ENCODE results near the gene CFAP157. TPM values are rescaled to one million over a fixed set of nuclear protein-coding genes. Genes with fewer than 3 reads are reported as not detected.

CFAP157 gene
- total RNA-seq, 1 donor from 2014 or later = 0.85 TPM

DNA sequence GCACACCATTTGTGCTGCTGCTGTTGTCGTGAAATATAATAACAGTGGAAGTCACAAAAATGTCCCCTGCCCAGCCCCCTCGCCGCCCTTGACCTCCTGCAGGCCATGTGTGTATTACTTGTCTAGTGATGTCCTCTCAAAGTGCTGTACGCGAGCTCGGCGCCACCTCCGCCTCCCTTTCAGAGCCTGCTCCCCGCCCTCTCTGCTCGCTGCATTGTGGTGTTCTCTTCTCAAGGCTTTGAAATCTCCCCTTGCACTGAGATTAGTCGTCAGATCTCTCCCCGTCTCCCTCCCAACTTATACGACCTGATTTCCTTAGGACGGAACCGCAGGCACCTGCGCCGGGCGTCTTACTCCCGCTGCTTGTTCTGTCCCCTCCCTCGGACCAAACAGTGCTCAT is 14.7 kb upstream of the CFAP157 start:
- Mint-ChIP-seq H3K27me3 (ENCODE audit: unreplicated experiment) (peaks cover 12% of the 10 kb centered on the region), H3K4me3 (ENCODE audit: unreplicated experiment) (peak overlapping the region; percentile 13), H3K4me1 (ENCODE audit: unreplicated experiment) (peaks cover 3% of the 10 kb centered on the region), H3K9me3 (ENCODE audit: unreplicated experiment) (no peaks in the 10 kb centered on the region), H3K27ac (ENCODE audit: unreplicated experiment) (no peak overlapping the region), H3K36me3 (ENCODE audit: low read depth, unreplicated experiment) (peaks cover 65% of the 10 kb centered on the region)
- DNase-seq (ENCODE audit: low spot score) = no peak
- TF ChIP-seq, protein P1, sequence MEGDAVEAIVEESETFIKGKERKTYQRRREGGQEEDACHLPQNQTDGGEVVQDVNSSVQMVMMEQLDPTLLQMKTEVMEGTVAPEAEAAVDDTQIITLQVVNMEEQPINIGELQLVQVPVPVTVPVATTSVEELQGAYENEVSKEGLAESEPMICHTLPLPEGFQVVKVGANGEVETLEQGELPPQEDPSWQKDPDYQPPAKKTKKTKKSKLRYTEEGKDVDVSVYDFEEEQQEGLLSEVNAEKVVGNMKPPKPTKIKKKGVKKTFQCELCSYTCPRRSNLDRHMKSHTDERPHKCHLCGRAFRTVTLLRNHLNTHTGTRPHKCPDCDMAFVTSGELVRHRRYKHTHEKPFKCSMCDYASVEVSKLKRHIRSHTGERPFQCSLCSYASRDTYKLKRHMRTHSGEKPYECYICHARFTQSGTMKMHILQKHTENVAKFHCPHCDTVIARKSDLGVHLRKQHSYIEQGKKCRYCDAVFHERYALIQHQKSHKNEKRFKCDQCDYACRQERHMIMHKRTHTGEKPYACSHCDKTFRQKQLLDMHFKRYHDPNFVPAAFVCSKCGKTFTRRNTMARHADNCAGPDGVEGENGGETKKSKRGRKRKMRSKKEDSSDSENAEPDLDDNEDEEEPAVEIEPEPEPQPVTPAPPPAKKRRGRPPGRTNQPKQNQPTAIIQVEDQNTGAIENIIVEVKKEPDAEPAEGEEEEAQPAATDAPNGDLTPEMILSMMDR (IDR thresholded peaks at IDR 0.05; ENCODE audit: unreplicated experiment) = no peak

GRCh38 chr9:127693143-127693542 is 13.6 kb upstream of the CFAP157 start:
- H3K27ac Mint-ChIP-seq (ENCODE audit: unreplicated experiment) = no peak overlapping the region
- DNase-seq (ENCODE audit: low spot score) = no peak
- no peak overlapping the region for H3K4me3 Mint-ChIP-seq (ENCODE audit: unreplicated experiment)
- TF ChIP-seq, protein P1 (IDR thresholded peaks at IDR 0.05; ENCODE audit: unreplicated experiment) = no peak
- H3K9me3 Mint-ChIP-seq (ENCODE audit: unreplicated experiment) = no peaks in the 10 kb centered on the region
- H3K27me3 Mint-ChIP-seq (ENCODE audit: unreplicated experiment) = peaks cover 10% of the 10 kb centered on the region
- peaks cover 5% of the 10 kb centered on the region for H3K4me1 Mint-ChIP-seq (ENCODE audit: unreplicated experiment)
- peaks cover 58% of the 10 kb centered on the region for H3K36me3 Mint-ChIP-seq (ENCODE audit: low read depth, unreplicated experiment)

- H3K27ac Mint-ChIP-seq (ENCODE audit: unreplicated experiment) = peak overlapping the region; percentile 9
- no peaks in the 10 kb centered on the region for H3K9me3 Mint-ChIP-seq (ENCODE audit: unreplicated experiment)
- TF ChIP-seq, protein P1 (IDR thresholded peaks at IDR 0.05; ENCODE audit: unreplicated experiment) = no peak
- H3K4me3 Mint-ChIP-seq (ENCODE audit: unreplicated experiment) = peak overlapping the region; percentile 34
- H3K27me3 Mint-ChIP-seq (ENCODE audit: unreplicated experiment) = peaks cover 10% of the 10 kb centered on the region
- DNase-seq (ENCODE audit: low spot score) = no peak
- peaks cover 6% of the 10 kb centered on the region for H3K4me1 Mint-ChIP-seq (ENCODE audit: unreplicated experiment)
- H3K36me3 Mint-ChIP-seq (ENCODE audit: low read depth, unreplicated experiment) = peaks cover 52% of the 10 kb centered on the region
Measured at GRCh38 chr9:127693697-127694096, 13.1 kb upstream of the CFAP157 start.

- TF ChIP-seq, protein P1 (IDR thresholded peaks at IDR 0.05; ENCODE audit: unreplicated experiment) = no peak
- Mint-ChIP-seq H3K27ac (ENCODE audit: unreplicated experiment) (no peak overlapping the region), H3K4me1 (ENCODE audit: unreplicated experiment) (peaks cover 9% of the 10 kb centered on the region), H3K9me3 (ENCODE audit: unreplicated experiment) (no peaks in the 10 kb centered on the region), H3K27me3 (ENCODE audit: unreplicated experiment) (peaks cover 6% of the 10 kb centered on the region), H3K4me3 (ENCODE audit: unreplicated experiment) (peak overlapping the region; percentile 59), H3K36me3 (ENCODE audit: low read depth, unreplicated experiment) (peaks cover 45% of the 10 kb centered on the region)
- DNase-seq (ENCODE audit: low spot score) = no peak
Measured at GRCh38 chr9:127694890-127695720, 11.7 kb upstream of the CFAP157 start.

- Mint-ChIP-seq H3K27me3 (ENCODE audit: unreplicated experiment) (peaks cover 11% of the 10 kb centered on the region), H3K27ac (ENCODE audit: unreplicated experiment) (peak overlapping the region; percentile 4), H3K4me1 (ENCODE audit: unreplicated experiment) (peaks cover 6% of the 10 kb centered on the region), H3K36me3 (ENCODE audit: low read depth, unreplicated experiment) (peaks cover 24% of the 10 kb centered on the region), H3K4me3 (ENCODE audit: unreplicated experiment) (no peak overlapping the region), H3K9me3 (ENCODE audit: unreplicated experiment) (no peaks in the 10 kb centered on the region)
- TF ChIP-seq, protein P1 (IDR thresholded peaks at IDR 0.05; ENCODE audit: unreplicated experiment) = no peak
- no peak for DNase-seq (ENCODE audit: low spot score)
Measured at GRCh38 chr9:127697575-127697974, 9.2 kb upstream of the CFAP157 start.

All from endothelial cell (in vitro differentiated cells).